Measurements from ENCODE around the gene NOP9. TPM values are rescaled to one million over a fixed set of nuclear protein-coding genes. Genes with fewer than 3 reads are reported as not detected.

NOP9 gene
- total and polyA plus RNA-seq, 7 donors, result 11.4 to 38.8 (median 36.7) TPM

GRCh38 chr14:24255931-24256711 is 43.5 kb upstream of the NOP9 start:
- no peak for TF ChIP-seq CTCF (IDR thresholded peaks at IDR 0.05)
- intact Hi-C loops (cut with DNase I), result no loop called here
- ATAC-seq (no peak), DNase-seq (no peak)
- no peak overlapping the region for H3K4me3 ChIP-seq
- WGBS, 3 donors, result 91 to 96% (median 95%) methylated on average over 12 of the region's 12 CpGs
- no peaks in the 10 kb centered on the region for H3K4me1 ChIP-seq
- H3K36me3 ChIP-seq (ENCODE audit: insufficient read depth in 1 of 2, low read depth in 1 of 2), result no peaks in the 10 kb centered on the region
- no peaks in the 10 kb centered on the region for H3K27me3 ChIP-seq (ENCODE audit: insufficient read depth in 3 of 3, low read length in 2 of 3)
- no peaks in the 10 kb centered on the region for H3K9me3 ChIP-seq
- H3K27ac ChIP-seq, result no peak overlapping the region

- WGBS, 3 donors, result 63 to 86% (median 70%) methylated on average over 4 of the region's 4 CpGs
- intact Hi-C loops (cut with DNase I), result no loop called here
- no peaks in the 10 kb centered on the region for H3K4me1 ChIP-seq
- no peaks in the 10 kb centered on the region for H3K36me3 ChIP-seq (ENCODE audit: insufficient read depth in 1 of 2, low read depth in 1 of 2)
- no peak for TF ChIP-seq CTCF (IDR thresholded peaks at IDR 0.05)
- no peak for DNase-seq
- H3K27me3 ChIP-seq (ENCODE audit: insufficient read depth in 3 of 3, low read length in 2 of 3), result no peaks in the 10 kb centered on the region
- no peaks in the 10 kb centered on the region for H3K9me3 ChIP-seq
- H3K4me3 ChIP-seq, result no peak overlapping the region
- H3K27ac ChIP-seq, result no peak overlapping the region
- peak in 1 of 4 donors; percentile 17 for ATAC-seq
Observed at GRCh38 chr14:24256960-24257359, 42.7 kb upstream of the NOP9 start.

- Histone ChIP-seq H3K27ac (no peak overlapping the region), H3K27me3 (ENCODE audit: insufficient read depth in 3 of 3, low read length in 2 of 3) (no peaks in the 10 kb centered on the region), H3K4me3 (no peak overlapping the region), H3K4me1 (no peaks in the 10 kb centered on the region), H3K9me3 (no peaks in the 10 kb centered on the region), H3K36me3 (ENCODE audit: insufficient read depth in 1 of 2, low read depth in 1 of 2) (no peaks in the 10 kb centered on the region)
- intact Hi-C loops (cut with DNase I), result no loop called here
- ATAC-seq (no peak), DNase-seq (no peak)
- 83 to 86% (median 86%) methylated on average over 9 of the region's 9 CpGs for WGBS, 3 donors
- TF ChIP-seq CTCF (IDR thresholded peaks at IDR 0.05), result no peak
Observed at GRCh38 chr14:24258119-24258518, 41.5 kb upstream of the NOP9 start.

GRCh38 chr14:24258548-24259265 is 40.9 kb upstream of the NOP9 start:
- Histone ChIP-seq H3K36me3 (ENCODE audit: insufficient read depth in 1 of 2, low read depth in 1 of 2) (no peaks in the 10 kb centered on the region), H3K9me3 (no peaks in the 10 kb centered on the region), H3K27ac (no peak overlapping the region), H3K27me3 (ENCODE audit: insufficient read depth in 3 of 3, low read length in 2 of 3) (no peaks in the 10 kb centered on the region), H3K4me1 (no peaks in the 10 kb centered on the region), H3K4me3 (no peak overlapping the region)
- DNase-seq (no peak), ATAC-seq (peak in 1 of 4 donors; percentile 16)
- intact Hi-C loops (cut with DNase I), result no loop called here
- 85 to 89% (median 88%) methylated on average over 18 of the region's 18 CpGs for WGBS, 3 donors
- TF ChIP-seq CTCF (IDR thresholded peaks at IDR 0.05), result no peak

Measured in psoas muscle (tissue), 8 donors.